SK-N-SH treated with all-trans-retinoic acid at 6 μM for 48 hours (cell line): ENCODE results near the gene GDAP1L1.

Experiments used
- ARNTL ChIP-seq: fragments of 450-650 bp; formaldehyde crosslinking; IDR thresholded peaks from 2 replicates; pipeline ENCODE4 v1.5.0; 2020; ENCODE audit warnings: low read depth, mild to moderate bottlenecking, moderate library complexity, borderline replicate concordance
- BACH2 ChIP-seq: fragments of 250-450 bp; sonication (Bioruptor Pico); IDR thresholded peaks from 2 replicates; pipeline ENCODE4 v1.9.0; 2021; ENCODE audit warnings: mild to moderate bottlenecking, borderline replicate concordance
- CSRNP3 ChIP-seq: fragments of 250-450 bp; sonication (Bioruptor Pico); IDR thresholded peaks from 2 replicates; pipeline ENCODE4 v1.5.1; 2021; ENCODE audit warnings: mild to moderate bottlenecking, moderate library complexity
- ESRRG ChIP-seq: fragments of 250-450 bp; sonication (Bioruptor Pico); IDR thresholded peaks from 2 replicates; pipeline ENCODE4 v1.6.1; 2021; ENCODE audit warnings: mild to moderate bottlenecking
- ISL1 ChIP-seq: fragments of 250-450 bp; sonication (Bioruptor Pico); IDR thresholded peaks from 2 replicates; pipeline ENCODE4 v2.1.2; 2022; ENCODE audit warnings: mild to moderate bottlenecking, moderate library complexity
- OSR1 ChIP-seq: fragments of 250-450 bp; sonication (Bioruptor Pico); IDR thresholded peaks from 2 replicates; pipeline ENCODE4 v1.8.0; 2022; ENCODE audit warnings: moderate library complexity, mild to moderate bottlenecking, inconsistent platforms
- PATZ1 ChIP-seq: fragments of 250-450 bp; sonication (Bioruptor Pico); IDR thresholded peaks from 2 replicates; pipeline ENCODE4 v1.8.0; 2020; ENCODE audit warnings: mild to moderate bottlenecking, moderate library complexity, borderline replicate concordance
- POU6F1 ChIP-seq: fragments of 250-450 bp; sonication (Bioruptor Pico); IDR thresholded peaks from 2 replicates; pipeline ENCODE4 v1.8.0; 2021; ENCODE audit warnings: low read depth, mild to moderate bottlenecking, moderate library complexity, borderline replicate concordance
- RARB ChIP-seq: fragments of 250-450 bp; sonication (Bioruptor Pico); IDR thresholded peaks from 2 replicates; pipeline ENCODE4 v1.8.0; 2021; ENCODE audit warnings: mild to moderate bottlenecking, moderate library complexity
- SNAI2 ChIP-seq: fragments of 250-450 bp; sonication (Bioruptor Pico); IDR thresholded peaks from 2 replicates; pipeline ENCODE4 v1.5.0; 2020; ENCODE audit warnings: mild to moderate bottlenecking, moderate library complexity
- TSHZ2 ChIP-seq: fragments of 250-450 bp; sonication (Bioruptor Pico); IDR thresholded peaks from 2 replicates; pipeline ENCODE4 v1.5.0; 2020; ENCODE audit warnings: mild to moderate bottlenecking, moderate library complexity
- ZFP3 ChIP-seq: fragments of 250-450 bp; sonication (Bioruptor Pico); IDR thresholded peaks from 2 replicates; pipeline ENCODE4 v1.5.0; 2020; ENCODE audit warnings: mild to moderate bottlenecking, moderate library complexity
- ZFP30 ChIP-seq: fragments of 450-650 bp; formaldehyde crosslinking; IDR thresholded peaks from 2 replicates; pipeline ENCODE4 v1.5.0; 2022; ENCODE audit warnings: mild to moderate bottlenecking, moderate library complexity
- TF ChIP-seq, protein P1 (sequence below): fragments of 250-450 bp; sonication (Bioruptor Pico); IDR thresholded peaks from 2 replicates; pipeline ENCODE4 v1.5.1; 2020; ENCODE audit warnings: low read depth, mild to moderate bottlenecking, moderate library complexity

DNA sequence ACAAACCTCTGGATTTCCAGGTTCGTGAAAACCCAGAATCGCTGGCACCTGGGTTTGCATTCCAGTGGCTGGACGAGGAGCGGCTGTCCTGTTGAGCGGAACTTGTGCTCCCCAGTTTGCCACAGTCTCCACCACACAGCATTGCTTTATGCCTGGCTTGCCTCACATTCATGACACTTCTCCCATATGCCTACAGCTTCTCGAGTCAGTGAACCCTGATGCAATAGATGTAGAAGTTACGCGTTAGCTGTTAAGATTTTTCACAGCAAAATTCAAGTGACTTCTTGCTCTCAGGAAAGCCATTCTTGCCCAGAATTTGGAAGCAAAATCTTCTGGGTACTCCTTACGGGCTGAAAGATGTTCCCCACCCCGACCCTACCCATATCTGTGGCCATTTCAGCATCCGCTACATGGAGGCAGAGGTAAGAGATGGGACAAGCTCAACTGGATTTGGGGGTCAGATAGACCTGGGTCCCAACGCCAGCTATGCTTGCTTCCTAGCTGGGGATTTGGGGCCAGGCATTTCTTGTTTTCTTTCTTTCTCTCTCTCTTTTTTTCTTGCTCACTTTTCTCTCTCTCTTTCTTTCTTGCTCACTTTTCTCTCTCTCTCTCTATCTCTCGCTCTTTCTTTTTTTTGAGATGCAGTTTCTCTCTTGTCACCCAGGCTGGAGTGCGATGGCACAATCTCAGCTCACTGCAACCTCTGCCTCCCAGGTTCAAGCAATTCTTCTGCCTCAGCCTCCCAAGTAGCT, 12.4 kb upstream of the GDAP1L1 start:
- TF ChIP-seq ZFP3: no peak
- TF ChIP-seq ISL1: no peak
- TF ChIP-seq BACH2: no peak
- TF ChIP-seq ARNTL (CRISPR knock-in tag): no peak
- TF ChIP-seq CSRNP3 (CRISPR knock-in tag): no peak
- no peak for TF ChIP-seq PATZ1 (CRISPR knock-in tag)
- TF ChIP-seq ESRRG (CRISPR knock-in tag): no peak
- TF ChIP-seq SNAI2 (CRISPR knock-in tag): no peak
- TF ChIP-seq, protein P1, sequence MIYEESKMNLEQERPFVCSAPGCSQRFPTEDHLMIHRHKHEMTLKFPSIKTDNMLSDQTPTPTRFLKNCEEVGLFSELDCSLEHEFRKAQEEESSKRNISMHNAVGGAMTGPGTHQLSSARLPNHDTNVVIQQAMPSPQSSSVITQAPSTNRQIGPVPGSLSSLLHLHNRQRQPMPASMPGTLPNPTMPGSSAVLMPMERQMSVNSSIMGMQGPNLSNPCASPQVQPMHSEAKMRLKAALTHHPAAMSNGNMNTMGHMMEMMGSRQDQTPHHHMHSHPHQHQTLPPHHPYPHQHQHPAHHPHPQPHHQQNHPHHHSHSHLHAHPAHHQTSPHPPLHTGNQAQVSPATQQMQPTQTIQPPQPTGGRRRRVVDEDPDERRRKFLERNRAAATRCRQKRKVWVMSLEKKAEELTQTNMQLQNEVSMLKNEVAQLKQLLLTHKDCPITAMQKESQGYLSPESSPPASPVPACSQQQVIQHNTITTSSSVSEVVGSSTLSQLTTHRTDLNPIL (CRISPR knock-in tag): no peak
- TF ChIP-seq OSR1: no peak
- no peak for TF ChIP-seq POU6F1 (CRISPR knock-in tag)
- no peak for TF ChIP-seq RARB (CRISPR knock-in tag)
- TF ChIP-seq ZFP30 (CRISPR knock-in tag): no peak
- TF ChIP-seq TSHZ2: no peak
